Activated CD4-positive, alpha-beta T cell treated with anti-CD3 and anti-CD28 coated beads, Interleukin-2, amount 10 ng/mL, durations not matched to agents 7 days and 5 days (primary cell): ENCODE results near the gene SMIM20. TPM values are rescaled to one million over a fixed set of nuclear protein-coding genes. Genes with fewer than 3 reads are reported as not detected.
"Not testable (repeated sequence)": the region's sequence is repeated elsewhere in the genome, so short reads cannot be mapped to it uniquely, and the experiment has no call there.

ENCODE experiments used
- CTCF ChIA-PET: fragments of 350-600 bp; sonication (Branson Sonifier 250); formaldehyde crosslinking; loops from one replicate; lab custom pipeline; 2021; ENCODE audit warnings: antibody characterized with exemption; lab: Charles Lee
- POLR2A ChIA-PET: fragments of 350-600 bp; sonication (Branson Sonifier 250); formaldehyde crosslinking; loops from one replicate; lab custom pipeline; 2021; ENCODE audit warnings: antibody characterized with exemption; lab: Charles Lee
- DNase-seq: peaks from one replicate; pipeline ENCODE4 v3.0.0-alpha.2; 2020
- H3K27ac Mint-ChIP-seq: one replicate; pipeline ENCODE4 v1.8.0; 2021; ENCODE audit warnings: mild to moderate bottlenecking, moderate library complexity, mixed read lengths
- H3K27me3 Mint-ChIP-seq: one replicate; pipeline ENCODE4 v1.8.0; 2021; ENCODE audit warnings: mixed read lengths
- H3K36me3 Mint-ChIP-seq: one replicate; pipeline ENCODE4 v1.8.0; 2021; ENCODE audit warnings: low read depth, mixed read lengths
- H3K4me1 Mint-ChIP-seq: one replicate; pipeline ENCODE4 v1.8.0; 2021; ENCODE audit warnings: mixed read lengths
- H3K4me3 Mint-ChIP-seq: one replicate; pipeline ENCODE4 v1.8.0; 2021; ENCODE audit warnings: mild to moderate bottlenecking, moderate library complexity, mixed read lengths
- H3K9me3 Mint-ChIP-seq: one replicate; pipeline ENCODE4 v1.8.0; 2021; ENCODE audit warnings: mixed read lengths
- total RNA-seq, 2 experiments: library from RNA; stranded (reverse); gene quantifications; one replicate each; pipeline ENCODE4 v1.2.3, GENCODE V29; 2021

SMIM20 gene
- total RNA-seq = 10 to 100 TPM; 12.2 TPM

DNA sequence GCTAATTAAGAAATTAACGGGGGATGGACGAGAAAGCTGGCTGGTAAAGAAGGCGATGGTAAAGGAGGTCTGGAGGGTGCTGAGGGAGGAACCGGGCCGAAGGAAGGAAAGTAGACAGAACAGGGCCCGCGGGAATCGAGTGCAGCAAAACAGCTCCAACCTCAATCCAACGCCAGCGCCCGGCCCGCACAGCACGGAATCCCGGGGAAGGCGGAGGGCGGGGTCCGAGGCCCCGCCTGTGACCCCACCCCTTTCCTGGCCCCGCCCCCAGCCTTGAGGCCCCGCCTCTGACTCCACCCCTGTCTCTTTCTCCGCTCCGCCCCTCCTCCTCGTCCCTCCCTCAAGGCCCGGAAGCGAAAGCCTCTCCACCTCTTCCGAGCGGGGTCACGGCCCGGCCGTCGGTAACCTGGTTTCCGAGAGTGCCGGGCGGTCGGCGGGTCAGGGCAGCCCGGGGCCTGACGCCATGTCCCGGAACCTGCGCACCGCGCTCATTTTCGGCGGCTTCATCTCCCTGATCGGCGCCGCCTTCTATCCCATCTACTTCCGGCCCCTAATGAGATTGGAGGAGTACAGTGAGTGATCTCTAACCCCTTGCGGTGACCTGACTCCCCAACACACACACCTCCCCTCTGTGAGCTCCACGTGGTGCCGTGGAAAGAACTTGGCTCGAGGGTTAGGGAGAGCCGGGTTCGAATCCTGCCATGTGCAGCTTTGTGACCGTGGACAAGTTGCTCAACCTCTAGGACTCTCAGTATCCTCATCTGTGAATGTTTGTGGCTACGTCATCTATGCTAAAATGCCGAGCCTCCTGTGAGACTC lies at the start of gene SMIM20:
TSS of gene SMIM20 (plus strand) at position 370 of the 819 bp plus-strand sequence. CDS start at position 464, 94 bp downstream.
- peaks cover 2% of the 10 kb centered on the region for H3K36me3 Mint-ChIP-seq
- H3K27ac Mint-ChIP-seq = peak within 1 kb of the TSS; percentile 93
- peaks cover 25% of the 10 kb centered on the region for H3K4me1 Mint-ChIP-seq
- peak within 1 kb of the TSS; percentile 84 for H3K4me3 Mint-ChIP-seq
- H3K9me3 Mint-ChIP-seq = no peaks in the 10 kb centered on the region
- H3K27me3 Mint-ChIP-seq = peaks cover 3% of the 10 kb centered on the region
- POLR2A ChIA-PET = no interaction called here
- CTCF ChIA-PET = interaction anchor here (1.3 to 2.1 kb wide), 2 partner anchors 9 to 50 kb away, joined by 3 to 5 read pairs; no protein-coding TSS in a partner anchor
- DNase-seq = peak; percentile 91

DNA sequence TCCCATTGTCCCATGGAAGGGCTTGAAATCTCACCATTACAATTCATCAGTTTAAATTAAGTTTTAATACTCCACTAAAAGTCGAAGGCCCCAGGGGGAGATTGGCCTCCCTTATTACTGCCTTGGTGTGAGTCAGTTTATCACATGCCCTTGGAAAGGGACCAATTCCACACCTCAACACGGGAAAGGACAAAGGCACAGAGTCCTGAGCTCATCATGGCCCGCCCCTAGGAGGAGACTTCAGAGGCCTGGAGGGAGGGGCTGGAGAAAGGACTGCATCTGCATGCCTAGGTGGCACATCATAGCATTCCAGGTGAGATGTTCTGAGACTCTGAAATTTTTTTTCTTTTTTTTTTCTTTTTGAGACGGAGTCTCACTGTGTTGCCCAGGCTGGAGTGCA lies 48.4 kb upstream of the SMIM20 start:
- no peaks in the 10 kb centered on the region for H3K27me3 Mint-ChIP-seq
- H3K4me3 Mint-ChIP-seq = no peak overlapping the region
- ChIA-PET POLR2A (no interaction called here), CTCF (interaction anchor here (0.5 to 0.7 kb wide), 3 partner anchors 9 to 1081 kb away, joined by 3 read pairs; no protein-coding TSS in a partner anchor)
- no peak for DNase-seq
- H3K27ac Mint-ChIP-seq = no peak overlapping the region
- H3K9me3 Mint-ChIP-seq = no peaks in the 10 kb centered on the region
- peaks cover 17% of the 10 kb centered on the region for H3K4me1 Mint-ChIP-seq
- H3K36me3 Mint-ChIP-seq = peaks cover 7% of the 10 kb centered on the region

DNA sequence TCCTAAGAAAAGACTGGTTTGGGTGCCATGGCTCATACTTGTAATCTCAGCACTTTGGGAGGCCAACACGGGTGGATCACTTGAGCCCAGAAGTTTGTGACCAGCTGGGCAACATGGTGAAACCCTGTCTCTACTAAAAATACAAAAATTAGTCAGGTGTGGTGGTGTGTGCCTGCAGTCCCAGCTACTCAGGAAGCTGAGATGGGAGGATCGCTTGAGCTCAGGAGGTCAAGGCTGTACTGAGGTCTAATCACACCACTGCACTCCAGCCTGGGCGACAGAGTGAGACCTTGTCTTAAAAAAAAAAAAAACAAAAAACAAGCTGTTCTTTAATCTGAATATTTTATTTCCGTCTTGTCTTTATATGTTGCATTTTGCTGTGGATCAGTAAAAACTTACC lies 47.6 kb upstream of the SMIM20 start:
- DNase-seq, POLR2A ChIA-PET, H3K27me3 Mint-ChIP-seq, H3K36me3 Mint-ChIP-seq, H3K4me3 Mint-ChIP-seq, H3K4me1 Mint-ChIP-seq, H3K9me3 Mint-ChIP-seq, H3K27ac Mint-ChIP-seq: not testable (repeated sequence)
- CTCF ChIA-PET = interaction anchor here (0.6 kb wide), 1 partner anchor 650 kb away, joined by 3 read pairs; no protein-coding TSS in a partner anchor

DNA sequence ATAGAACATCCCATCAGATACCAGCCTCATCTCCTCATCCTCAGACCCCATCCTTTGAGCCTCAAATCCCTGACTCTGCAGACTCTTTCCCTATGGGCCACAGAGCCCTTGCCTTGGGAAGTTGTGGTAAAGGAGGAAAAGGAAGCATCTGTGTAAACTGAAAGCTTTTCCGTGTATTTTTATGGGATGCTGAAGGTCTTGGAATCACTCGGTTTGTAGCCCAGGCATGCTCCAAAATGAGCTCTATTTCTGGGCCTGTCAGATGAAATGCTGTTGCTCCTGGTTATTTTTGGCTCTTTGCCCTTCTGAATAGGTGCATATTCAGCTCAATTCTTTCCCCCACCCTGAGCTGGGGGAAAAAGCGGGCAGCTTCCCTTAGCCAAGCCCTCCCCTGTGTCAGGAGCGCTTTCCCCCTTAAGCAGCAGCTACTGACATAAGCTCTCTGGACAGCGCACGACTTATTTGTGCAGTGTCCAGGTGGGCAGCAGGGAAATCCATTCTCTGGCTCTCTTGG lies 46.2 kb upstream of the SMIM20 start:
- CTCF ChIA-PET = interaction anchor here (0.6 to 0.8 kb wide), 2 partner anchors 10 to 118 kb away, joined by 3 to 4 read pairs; no protein-coding TSS in a partner anchor
- DNase-seq = no peak
- H3K4me3 Mint-ChIP-seq = no peak overlapping the region
- H3K9me3 Mint-ChIP-seq = no peaks in the 10 kb centered on the region
- no peaks in the 10 kb centered on the region for H3K27me3 Mint-ChIP-seq
- no peak overlapping the region for H3K27ac Mint-ChIP-seq
- no peaks in the 10 kb centered on the region for H3K36me3 Mint-ChIP-seq
- peaks cover 3% of the 10 kb centered on the region for H3K4me1 Mint-ChIP-seq
- POLR2A ChIA-PET = no interaction called here

DNA sequence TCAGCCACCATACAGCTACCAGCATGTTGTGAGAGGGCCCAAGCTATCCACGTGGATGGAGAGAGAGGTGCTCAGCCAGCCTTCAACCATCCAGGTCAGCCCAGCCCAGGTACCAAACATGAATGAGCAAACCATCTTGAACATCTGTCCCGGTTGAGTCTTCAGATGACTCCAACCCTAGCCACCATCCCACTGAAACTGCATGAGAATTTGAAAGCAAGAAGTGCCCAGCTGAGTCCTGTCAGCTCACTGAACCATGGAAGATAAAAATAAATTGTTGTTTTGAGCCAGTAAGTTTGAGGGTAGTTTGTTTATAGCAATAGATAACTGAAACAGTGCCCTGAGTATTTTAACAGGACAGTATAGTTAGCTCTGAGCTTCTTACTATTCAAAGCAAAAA lies 43.9 kb upstream of the SMIM20 start:
- no peak overlapping the region for H3K4me3 Mint-ChIP-seq
- no peaks in the 10 kb centered on the region for H3K36me3 Mint-ChIP-seq
- no peak overlapping the region for H3K27ac Mint-ChIP-seq
- H3K27me3 Mint-ChIP-seq = no peaks in the 10 kb centered on the region
- POLR2A ChIA-PET = interaction anchor here (0.6 kb wide), 1 partner anchor 455 kb away, joined by 5 read pairs; no protein-coding TSS in a partner anchor
- peaks cover under 1% of the 10 kb centered on the region for H3K4me1 Mint-ChIP-seq
- H3K9me3 Mint-ChIP-seq = no peaks in the 10 kb centered on the region
- CTCF ChIA-PET = interaction anchor here (0.9 to 1.4 kb wide), 2 partner anchors 15 to 53 kb away, joined by 3 to 4 read pairs; no protein-coding TSS in a partner anchor
- no peak for DNase-seq

DNA sequence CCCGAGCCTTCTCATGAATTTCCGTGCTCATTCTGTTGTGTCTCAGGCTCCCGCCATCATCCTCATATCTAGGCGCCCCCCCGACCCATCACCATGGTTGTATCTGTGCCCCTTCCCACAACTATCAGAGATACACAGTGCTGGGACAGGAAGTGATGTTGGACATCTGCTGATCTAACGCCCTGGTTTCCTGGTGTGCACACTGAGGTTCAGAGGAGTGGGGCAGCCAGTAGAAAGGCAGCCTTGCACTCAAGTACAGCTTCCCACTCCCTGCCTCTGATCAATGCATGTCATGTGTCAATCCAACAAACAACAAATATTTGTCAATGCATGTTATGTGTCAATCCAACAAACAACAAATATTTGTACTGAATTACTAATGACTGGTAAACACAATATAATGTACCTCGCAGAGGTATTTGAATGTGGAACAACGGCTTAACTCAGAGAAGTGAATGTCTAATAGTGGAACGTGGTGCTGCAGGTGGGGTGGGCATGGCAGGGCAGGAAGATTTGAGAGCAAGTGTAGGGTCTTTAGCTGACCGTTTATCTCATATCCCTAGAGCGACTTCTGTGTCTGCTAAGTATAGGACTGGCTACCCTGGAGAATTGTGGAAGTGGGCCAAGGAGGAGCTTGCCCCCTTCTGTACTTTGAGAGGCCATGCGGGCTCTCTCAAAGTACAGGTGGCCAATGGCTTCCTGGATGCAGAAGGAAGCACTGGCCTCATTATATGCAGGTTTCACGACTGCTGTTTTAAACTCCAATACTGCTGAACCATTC lies 41.0 kb upstream of the SMIM20 start:
- CTCF ChIA-PET = no interaction called here
- Mint-ChIP-seq H3K9me3 (no peaks in the 10 kb centered on the region), H3K36me3 (no peaks in the 10 kb centered on the region), H3K4me1 (no peaks in the 10 kb centered on the region), H3K27ac (no peak overlapping the region), H3K4me3 (no peak overlapping the region), H3K27me3 (no peaks in the 10 kb centered on the region)
- DNase-seq = no peak
- POLR2A ChIA-PET = no interaction called here

DNA sequence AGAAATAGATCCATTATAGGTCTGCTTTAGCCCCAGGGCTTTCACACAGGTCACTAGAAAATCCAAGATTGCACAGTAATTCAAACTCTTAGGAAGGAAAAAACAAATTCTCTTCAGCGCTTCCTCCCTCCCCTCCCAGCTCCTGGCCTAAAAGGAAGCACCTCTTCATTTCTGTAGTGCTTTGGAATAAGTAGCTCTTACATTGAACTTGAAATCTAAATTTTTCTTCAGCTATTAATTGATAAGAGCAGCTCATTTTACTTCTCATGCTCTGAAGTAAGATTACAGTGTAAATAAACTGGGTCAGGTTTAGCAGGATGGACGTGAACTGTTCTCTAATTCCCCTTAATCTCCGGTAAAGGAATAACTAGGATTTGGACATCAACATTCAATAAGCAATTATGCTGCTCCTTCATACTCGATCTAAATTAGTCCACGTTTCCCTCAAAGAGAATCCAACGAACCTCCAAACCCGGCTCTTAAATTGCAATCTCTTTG lies 40.3 kb upstream of the SMIM20 start:
- POLR2A ChIA-PET = no interaction called here
- DNase-seq = no peak
- Mint-ChIP-seq H3K4me3 (no peak overlapping the region), H3K9me3 (no peaks in the 10 kb centered on the region), H3K36me3 (no peaks in the 10 kb centered on the region), H3K4me1 (no peaks in the 10 kb centered on the region), H3K27ac (no peak overlapping the region), H3K27me3 (no peaks in the 10 kb centered on the region)
- CTCF ChIA-PET = no interaction called here

DNA sequence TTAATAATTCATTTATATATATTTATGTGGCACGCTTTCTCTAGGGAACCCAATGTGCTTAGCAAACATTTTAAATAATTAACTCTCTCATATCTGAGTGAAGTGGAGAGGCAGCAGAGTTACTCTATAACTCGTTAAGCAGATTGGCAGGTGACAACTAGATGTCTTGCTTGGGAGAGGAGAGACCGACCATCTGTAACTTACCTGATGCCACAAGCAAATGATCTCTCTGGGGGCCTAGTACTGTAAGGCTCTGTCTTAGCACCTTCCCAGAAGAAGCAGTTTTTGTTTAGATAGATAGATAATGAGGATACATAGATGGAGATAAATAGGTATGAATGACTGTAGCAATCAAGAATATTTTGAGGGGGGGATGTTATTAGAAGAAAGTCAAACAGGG lies 39.4 kb upstream of the SMIM20 start:
- Mint-ChIP-seq H3K27me3 (peaks cover 2% of the 10 kb centered on the region), H3K4me1 (no peaks in the 10 kb centered on the region), H3K4me3 (no peak overlapping the region), H3K36me3 (no peaks in the 10 kb centered on the region), H3K27ac (no peak overlapping the region), H3K9me3 (no peaks in the 10 kb centered on the region)
- ChIA-PET CTCF (no interaction called here), POLR2A (no interaction called here)
- no peak for DNase-seq

DNA sequence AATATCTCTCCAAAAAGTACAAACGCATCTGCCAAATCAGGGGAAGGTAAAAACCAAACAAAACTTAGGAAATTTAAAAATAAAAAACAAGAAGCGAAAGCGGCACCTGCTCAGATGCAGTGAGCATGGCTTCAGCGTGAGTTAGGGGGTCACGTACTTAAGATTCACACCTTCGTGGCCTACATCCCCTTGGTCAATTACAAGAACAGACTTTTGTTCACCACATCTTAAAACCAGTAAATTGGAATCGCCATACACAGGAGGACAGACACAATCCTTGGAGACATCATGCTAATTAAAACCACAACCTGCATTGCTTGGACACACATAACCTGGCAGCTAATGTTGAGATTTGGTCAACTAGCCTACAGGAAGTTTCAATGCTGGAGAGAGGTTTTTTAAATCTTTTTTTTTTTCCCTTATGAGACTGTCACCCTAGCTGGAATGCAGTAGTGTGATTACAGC lies 38.7 kb upstream of the SMIM20 start:
- H3K36me3 Mint-ChIP-seq = no peaks in the 10 kb centered on the region
- peaks cover 3% of the 10 kb centered on the region for H3K27me3 Mint-ChIP-seq
- no peak overlapping the region for H3K4me3 Mint-ChIP-seq
- ChIA-PET POLR2A (no interaction called here), CTCF (no interaction called here)
- no peaks in the 10 kb centered on the region for H3K4me1 Mint-ChIP-seq
- DNase-seq = no peak
- H3K9me3 Mint-ChIP-seq = no peaks in the 10 kb centered on the region
- no peak overlapping the region for H3K27ac Mint-ChIP-seq

DNA sequence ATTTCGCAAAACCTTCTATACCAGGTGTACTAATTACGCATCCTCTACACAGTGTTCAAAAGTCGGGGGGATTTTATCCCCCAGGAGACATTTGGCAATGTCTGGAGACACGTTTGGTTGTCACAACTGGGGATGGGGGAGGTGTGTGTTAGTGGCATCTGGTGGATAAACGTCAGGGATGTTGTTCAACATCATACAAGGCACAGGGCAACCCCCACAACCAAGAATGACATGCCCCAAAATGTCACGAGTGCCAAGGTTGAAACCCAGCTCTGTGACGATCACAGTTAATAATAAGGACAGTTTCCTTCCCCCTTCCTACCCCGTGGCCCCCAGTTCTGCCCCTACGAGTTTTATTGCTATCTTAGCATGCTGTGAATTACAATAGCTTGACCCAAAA lies 35.3 kb upstream of the SMIM20 start:
- ChIA-PET POLR2A (no interaction called here), CTCF (interaction anchor here (1.0 kb wide), 1 partner anchor 24 kb away, joined by 3 read pairs; no protein-coding TSS in a partner anchor)

DNA sequence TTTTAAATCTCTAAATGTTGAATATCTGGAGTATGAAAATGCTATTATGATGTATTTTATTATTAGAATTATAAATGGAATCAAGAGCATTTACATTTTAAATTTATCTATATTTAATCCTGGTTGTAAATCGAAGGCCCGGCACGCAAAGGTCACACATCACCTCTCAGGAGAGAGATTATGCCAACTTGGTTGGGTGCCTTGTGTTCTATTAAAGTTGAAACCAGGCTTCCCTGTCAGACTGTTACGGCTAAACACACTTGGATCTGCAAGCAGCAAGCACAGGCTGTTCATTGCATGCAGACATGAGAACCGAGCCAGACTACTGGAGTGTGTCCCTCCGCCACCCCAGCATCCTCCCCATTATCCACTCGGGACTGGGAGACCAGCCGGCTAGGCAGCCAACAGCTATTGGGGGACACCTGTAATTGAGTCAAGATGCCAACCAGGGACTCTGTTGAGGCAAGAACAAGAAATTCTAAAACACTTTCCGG lies 34.9 kb upstream of the SMIM20 start:
- Mint-ChIP-seq H3K4me1 (no peaks in the 10 kb centered on the region), H3K27ac (no peak overlapping the region), H3K9me3 (no peaks in the 10 kb centered on the region), H3K4me3 (no peak overlapping the region), H3K36me3 (no peaks in the 10 kb centered on the region), H3K27me3 (peaks cover 11% of the 10 kb centered on the region)
- no peak for DNase-seq
- ChIA-PET POLR2A (no interaction called here), CTCF (no interaction called here)

More for the DNA sequence above, 35.3 kb upstream of the SMIM20 start:
- no peak for DNase-seq
- no peaks in the 10 kb centered on the region for H3K9me3 Mint-ChIP-seq
- H3K27ac Mint-ChIP-seq = no peak overlapping the region
- H3K36me3 Mint-ChIP-seq = no peaks in the 10 kb centered on the region
- no peak overlapping the region for H3K4me3 Mint-ChIP-seq
- H3K4me1 Mint-ChIP-seq = no peaks in the 10 kb centered on the region
- peaks cover 11% of the 10 kb centered on the region for H3K27me3 Mint-ChIP-seq

DNA sequence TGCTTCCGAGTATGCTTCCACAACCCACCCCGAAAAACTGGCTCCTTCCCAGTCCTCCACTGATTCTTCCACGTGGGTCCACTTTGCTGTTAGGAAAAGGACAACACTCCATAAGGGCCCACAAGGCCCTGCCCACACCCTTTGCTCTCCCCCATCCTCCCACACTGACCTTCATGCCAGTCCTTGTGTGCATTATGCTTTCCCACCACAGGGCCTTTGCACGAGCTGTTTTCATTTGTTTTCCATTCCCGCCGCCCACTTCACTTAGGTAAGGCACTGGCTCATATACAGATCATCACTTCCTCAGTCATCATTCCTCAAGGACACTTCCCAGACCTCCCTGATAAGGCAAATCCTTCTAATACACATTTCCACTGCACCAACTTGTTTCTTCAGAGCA lies 34.4 kb upstream of the SMIM20 start:
- H3K27me3 Mint-ChIP-seq = peaks cover 11% of the 10 kb centered on the region
- no peak overlapping the region for H3K27ac Mint-ChIP-seq
- DNase-seq = no peak
- ChIA-PET POLR2A (no interaction called here), CTCF (no interaction called here)
- no peaks in the 10 kb centered on the region for H3K4me1 Mint-ChIP-seq
- H3K9me3 Mint-ChIP-seq = no peaks in the 10 kb centered on the region
- H3K36me3 Mint-ChIP-seq = no peaks in the 10 kb centered on the region
- H3K4me3 Mint-ChIP-seq = no peak overlapping the region
